Panc1 (cell line): ENCODE data around the gene GNAT3. TPM values are rescaled to one million over a fixed set of nuclear protein-coding genes. Genes with fewer than 3 reads are reported as not detected.

ENCODE experiments used
- ATAC-seq: fragments of 200-7000 bp; cut with Tn5 transposase; 2 replicates; pipeline ENCODE4 v1.9.1; 2020; ENCODE audit warnings: mild to moderate bottlenecking, moderate library complexity
- BruUV-seq: library from RNA; stranded (reverse); fragments of 400-500 nt; replicated peaks from 2 replicates; lab custom pipeline; 2021; lab: Mats Ljungman, UMichigan
- CTCF ChIA-PET: fragments of 300-600 bp; sonication (Branson Sonifier 250); formaldehyde crosslinking; loops from one replicate; lab custom pipeline; 2022; ENCODE audit warnings: antibody characterized with exemption; lab: Charles Lee
- POLR2A ChIA-PET: fragments of 300-600 bp; sonication (Branson Sonifier 250); formaldehyde crosslinking; loops from one replicate; lab custom pipeline; 2022; ENCODE audit warnings: antibody characterized with exemption; lab: Charles Lee
- DNase-seq: peaks from one replicate; pipeline ENCODE4 v3.0.0-alpha.2; 2010; ENCODE audit warnings: low read depth, low spot score
- H3K27ac ChIP-seq: 2 replicates; pipeline ENCODE4 v1.5.1; 2011; ENCODE audit warnings: mild to moderate bottlenecking, low read length, inconsistent platforms
- H3K27me3 ChIP-seq: fragments of 200-500 bp; sonication (Bioruptor generic); 2 replicates; pipeline ENCODE4 v1.6.0; 2014; ENCODE audit warnings: low read length, inconsistent platforms; ENCODE audit not compliant: control insufficient read depth, insufficient read depth
- H3K36me3 ChIP-seq: fragments of 200-500 bp; sonication (Bioruptor generic); 2 replicates; pipeline ENCODE4 v1.5.1; 2014; ENCODE audit warnings: inconsistent platforms, mild to moderate bottlenecking, low read length, moderate library complexity; ENCODE audit not compliant: control insufficient read depth, insufficient read depth
- H3K4me1 ChIP-seq: 2 replicates; pipeline ENCODE4 v1.5.1; 2011; ENCODE audit warnings: inconsistent platforms, mild to moderate bottlenecking, low read length, moderate library complexity; ENCODE audit not compliant: control insufficient read depth, insufficient read depth
- H3K4me3 ChIP-seq, 2 experiments: 2 replicates each; pipeline ENCODE4 v1.5.1; 2011 to 2012; ENCODE audit warnings: low read depth in 2 of 2, low read length in 2 of 2, mild to moderate bottlenecking in 2 of 2, inconsistent platforms in 1 of 2, moderate library complexity in 1 of 2
- H3K9me3 ChIP-seq: fragments of 200-500 bp; sonication (Bioruptor generic); 2 replicates; pipeline ENCODE4 v1.5.1; 2014; ENCODE audit warnings: low read depth, mild to moderate bottlenecking, inconsistent platforms, low read length, moderate library complexity; ENCODE audit not compliant: control insufficient read depth, insufficient read depth
- POLR2AphosphoS5 ChIP-seq: IDR thresholded peaks from 2 replicates; pipeline ENCODE4 v1.6.1; 2012; ENCODE audit warnings: mild to moderate bottlenecking, low read depth, low read length, moderate library complexity
- REST ChIP-seq, 2 experiments: IDR thresholded peaks; 2 replicates each; pipeline ENCODE4 v1.6.1; 2011 to 2012; ENCODE audit warnings: low read depth in 2 of 2, control low read depth in 1 of 2, low read length in 1 of 2, mild to moderate bottlenecking in 1 of 2, moderate library complexity in 1 of 2; ENCODE audit not compliant: insufficient read depth in 1 of 2
- SIN3A ChIP-seq: IDR thresholded peaks from 2 replicates; pipeline ENCODE4 v1.6.1; 2012; ENCODE audit warnings: low read depth, mild to moderate bottlenecking, low read length, moderate library complexity, borderline replicate concordance; ENCODE audit not compliant: insufficient read depth
- TCF7L2 ChIP-seq: IDR thresholded peaks from 2 replicates; pipeline ENCODE4 v1.6.1; 2011; ENCODE audit warnings: mild to moderate bottlenecking, low read depth, low read length, inconsistent platforms
- in situ Hi-C: cut with HindIII; loops from 2 replicates; pipeline ENCODE4 v1.10.0; 2016; ENCODE audit warnings: low sequenced_read_pairs, low pct_unique_long_range_greater_than_20kb
- intact Hi-C: fragments of 100-400 bp; cut with micrococcal nuclease; formaldehyde crosslinking; loops from one replicate; pipeline ENCODE4 v1.10.0; 2022; ENCODE audit not compliant: unreplicated experiment
- total RNA-seq: library from RNA; stranded (reverse); gene quantifications from one replicate; pipeline ENCODE4 v1.2.1, GENCODE V29; 2021; ENCODE audit not compliant: unreplicated experiment
- TF ChIP-seq, protein P1 (sequence below): fragments of 450-650 bp; IDR thresholded peaks from 2 replicates; pipeline ENCODE4 v1.5.1; 2017; ENCODE audit warnings: mild to moderate bottlenecking

Gene GNAT3
- total RNA-seq, 1 experiment from 2014 or later: not detected

DNA sequence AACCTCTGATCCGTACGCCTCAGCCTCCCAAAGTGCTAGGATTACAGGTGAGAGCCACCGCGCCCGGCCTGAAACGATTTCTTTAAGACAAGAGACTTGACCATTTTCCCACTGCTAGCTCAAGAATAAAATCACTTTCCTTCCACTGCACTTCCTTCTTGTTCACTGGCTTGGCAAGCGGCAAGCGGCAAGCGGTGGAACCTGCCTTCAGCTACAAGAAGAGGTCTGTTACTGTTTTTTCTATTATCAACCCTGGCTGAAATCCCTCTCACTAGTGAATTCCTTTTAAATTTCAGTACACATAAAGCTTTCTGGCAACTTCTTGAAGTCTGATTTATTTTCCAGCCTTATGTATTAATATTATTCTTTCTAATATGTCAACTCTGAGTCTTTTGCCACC lies 12.8 kb upstream of the GNAT3 start:
- Histone ChIP-seq H3K27me3 (no peaks in the 10 kb centered on the region), H3K4me3 (no peak overlapping the region), H3K27ac (no peak overlapping the region), H3K9me3 (no peaks in the 10 kb centered on the region), H3K36me3 (no peaks in the 10 kb centered on the region), H3K4me1 (no peaks in the 10 kb centered on the region)
- DNase-seq: no peak
- POLR2A ChIA-PET: no interaction called here
- no TSS peak for BruUV-seq
- no peak for ATAC-seq
- CTCF ChIA-PET: interaction anchor here (0.6 kb wide), 1 partner anchor 921 kb away, joined by 3 read pairs; no protein-coding TSS in a partner anchor
- intact Hi-C loops: no loop called here
- in situ Hi-C loops: no loop called here
- TF ChIP-seq POLR2AphosphoS5: no peak
- TF ChIP-seq SIN3A: no peak
- TF ChIP-seq, protein P1, sequence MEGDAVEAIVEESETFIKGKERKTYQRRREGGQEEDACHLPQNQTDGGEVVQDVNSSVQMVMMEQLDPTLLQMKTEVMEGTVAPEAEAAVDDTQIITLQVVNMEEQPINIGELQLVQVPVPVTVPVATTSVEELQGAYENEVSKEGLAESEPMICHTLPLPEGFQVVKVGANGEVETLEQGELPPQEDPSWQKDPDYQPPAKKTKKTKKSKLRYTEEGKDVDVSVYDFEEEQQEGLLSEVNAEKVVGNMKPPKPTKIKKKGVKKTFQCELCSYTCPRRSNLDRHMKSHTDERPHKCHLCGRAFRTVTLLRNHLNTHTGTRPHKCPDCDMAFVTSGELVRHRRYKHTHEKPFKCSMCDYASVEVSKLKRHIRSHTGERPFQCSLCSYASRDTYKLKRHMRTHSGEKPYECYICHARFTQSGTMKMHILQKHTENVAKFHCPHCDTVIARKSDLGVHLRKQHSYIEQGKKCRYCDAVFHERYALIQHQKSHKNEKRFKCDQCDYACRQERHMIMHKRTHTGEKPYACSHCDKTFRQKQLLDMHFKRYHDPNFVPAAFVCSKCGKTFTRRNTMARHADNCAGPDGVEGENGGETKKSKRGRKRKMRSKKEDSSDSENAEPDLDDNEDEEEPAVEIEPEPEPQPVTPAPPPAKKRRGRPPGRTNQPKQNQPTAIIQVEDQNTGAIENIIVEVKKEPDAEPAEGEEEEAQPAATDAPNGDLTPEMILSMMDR: no peak
- no peak for TF ChIP-seq REST (IDR thresholded peaks at IDR 0.05; ENCODE audit: insufficient read depth in 1 of 2, low read depth in 2 of 2, low read length in 1 of 2)

GRCh38 chr7:80521809-80522208 lies 9.9 kb upstream of the GNAT3 start:
- in situ Hi-C loops (no loop called here), intact Hi-C loops (no loop called here)
- ChIA-PET POLR2A (no interaction called here), CTCF (no interaction called here)
- H3K27me3 ChIP-seq: no peaks in the 10 kb centered on the region
- BruUV-seq: no TSS peak
- no peak overlapping the region for H3K27ac ChIP-seq
- H3K4me3 ChIP-seq: no peak overlapping the region
- no peaks in the 10 kb centered on the region for H3K4me1 ChIP-seq
- H3K36me3 ChIP-seq: no peaks in the 10 kb centered on the region
- H3K9me3 ChIP-seq: no peaks in the 10 kb centered on the region
- no peak for ATAC-seq
- DNase-seq: no peak
- TF ChIP-seq POLR2AphosphoS5 (no peak), REST (IDR thresholded peaks at IDR 0.05; ENCODE audit: insufficient read depth in 1 of 2, low read depth in 2 of 2, low read length in 1 of 2) (no peak), TCF7L2 (no peak), SIN3A (no peak)
- TF ChIP-seq, protein P1: no peak
